ENCODE data around the gene HAUS3. TPM values are rescaled to one million over a fixed set of nuclear protein-coding genes. Genes with fewer than 3 reads are reported as not detected.

Gene HAUS3
- total and polyA plus RNA-seq, 2 experiments from 2014 or later: 7.1 to 9.8 TPM

GRCh38 chr4:2254665-2255500 is 13.0 kb upstream of the HAUS3 start:
- Histone ChIP-seq H3K36me3 (replicated peaks; ENCODE audit: insufficient read depth, low read depth) (no peaks in the 10 kb centered on the region), H3K27me3 (no peaks in the 10 kb centered on the region), H3K27ac (no peak overlapping the region), H3K9me3 (ENCODE audit: low read depth) (no peaks in the 10 kb centered on the region), H3K79me2 (peaks cover 44% of the 10 kb centered on the region), H2AFZ (no peak overlapping the region), H3K9me2 (replicated peaks; ENCODE audit: insufficient read depth) (no peaks in the 10 kb centered on the region), H4K20me1 (ENCODE audit: insufficient read depth, poor library complexity, severe bottlenecking) (peaks cover 81% of the 10 kb centered on the region), H3K4me1 (ENCODE audit: insufficient read depth) (peaks cover 13% of the 10 kb centered on the region), H3K4me3 (no peak overlapping the region), H3K4me2 (no peak overlapping the region)
- TF ChIP-seq CTCF (IDR thresholded peaks at IDR 0.05; ENCODE audit: poor library complexity): no peak
- no peak for TF ChIP-seq EZH2 (IDR thresholded peaks at IDR 0.05; ENCODE audit: borderline replicate concordance)
- TF ChIP-seq EZH2phosphoT487 (IDR thresholded peaks at IDR 0.05; ENCODE audit: low read depth, severe bottlenecking, unreplicated experiment): no peak
- peak; percentile 2 for DNase-seq (ENCODE audit: low spot score)
- WGBS (ENCODE audit: low lambda C conversion rate, missing lambda C conversion rate): 92% methylated on average over 32 of the region's 32 CpGs

GRCh38 chr4:2253160-2254084 is 11.5 kb upstream of the HAUS3 start:
- H4K20me1 ChIP-seq (ENCODE audit: insufficient read depth, poor library complexity, severe bottlenecking): peaks cover 67% of the 10 kb centered on the region
- DNase-seq (ENCODE audit: low spot score): no peak

GRCh38 chr4:2252530-2253091 is 10.7 kb upstream of the HAUS3 start:
- Histone ChIP-seq H3K27me3 (no peaks in the 10 kb centered on the region), H3K36me3 (replicated peaks; ENCODE audit: insufficient read depth, low read depth) (no peaks in the 10 kb centered on the region), H3K4me1 (ENCODE audit: insufficient read depth) (peaks cover 3% of the 10 kb centered on the region), H3K79me2 (peaks cover 22% of the 10 kb centered on the region), H3K4me3 (no peak overlapping the region), H2AFZ (no peak overlapping the region), H3K27ac (no peak overlapping the region), H3K9me2 (replicated peaks; ENCODE audit: insufficient read depth) (no peaks in the 10 kb centered on the region), H3K9me3 (ENCODE audit: low read depth) (no peaks in the 10 kb centered on the region), H3K4me2 (no peak overlapping the region), H4K20me1 (ENCODE audit: insufficient read depth, poor library complexity, severe bottlenecking) (peaks cover 61% of the 10 kb centered on the region)
- no peak for DNase-seq (ENCODE audit: low spot score)
- 91% methylated on average over 6 of the region's 12 CpGs for whole genome bisulfite sequencing (ENCODE audit: low lambda C conversion rate, missing lambda C conversion rate)
- TF ChIP-seq EZH2 (IDR thresholded peaks at IDR 0.05; ENCODE audit: borderline replicate concordance) (no peak), EZH2phosphoT487 (IDR thresholded peaks at IDR 0.05; ENCODE audit: low read depth, severe bottlenecking, unreplicated experiment) (no peak), CTCF (IDR thresholded peaks at IDR 0.05; ENCODE audit: poor library complexity) (no peak)

More at GRCh38 chr4:2253160-2254084, 11.5 kb upstream of the HAUS3 start:
- Histone ChIP-seq H3K9me2 (replicated peaks; ENCODE audit: insufficient read depth) (no peaks in the 10 kb centered on the region), H2AFZ (no peak overlapping the region), H3K79me2 (peaks cover 30% of the 10 kb centered on the region), H3K4me3 (no peak overlapping the region), H3K36me3 (replicated peaks; ENCODE audit: insufficient read depth, low read depth) (no peaks in the 10 kb centered on the region), H3K9me3 (ENCODE audit: low read depth) (no peaks in the 10 kb centered on the region), H3K4me2 (no peak overlapping the region), H3K27me3 (no peaks in the 10 kb centered on the region), H3K4me1 (ENCODE audit: insufficient read depth) (peaks cover 6% of the 10 kb centered on the region), H3K27ac (no peak overlapping the region)
- 94% methylated on average over 32 of the region's 32 CpGs for WGBS (ENCODE audit: low lambda C conversion rate, missing lambda C conversion rate)
- TF ChIP-seq CTCF (IDR thresholded peaks at IDR 0.05; ENCODE audit: poor library complexity) (no peak), EZH2phosphoT487 (IDR thresholded peaks at IDR 0.05; ENCODE audit: low read depth, severe bottlenecking, unreplicated experiment) (no peak), EZH2 (IDR thresholded peaks at IDR 0.05; ENCODE audit: borderline replicate concordance) (no peak)

All from hepatocyte (in vitro differentiated cells).